ENCODE data around the gene CILP2.

CILP2 gene

DNA sequence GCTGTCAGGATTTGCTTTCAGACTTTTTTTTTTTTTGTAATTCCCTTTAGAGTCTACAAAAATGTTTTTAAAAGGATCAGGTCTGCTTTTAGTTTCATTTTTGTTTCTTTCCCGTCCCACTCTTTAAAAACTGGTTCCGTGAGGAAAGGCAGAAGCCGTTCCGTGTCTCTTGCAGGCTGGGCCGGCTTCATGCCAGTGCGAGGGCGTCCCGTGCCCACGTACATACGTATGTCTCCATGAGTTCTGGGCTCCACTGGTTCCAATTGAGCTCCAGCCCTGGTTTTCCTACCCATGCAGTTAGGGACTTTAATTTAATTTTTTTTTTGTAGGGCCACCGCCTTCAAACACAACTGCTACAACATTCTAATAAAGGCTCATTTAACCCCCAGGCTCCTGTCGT, 31.5 kb upstream of the CILP2 start:
- no peak for DNase-seq

DNA sequence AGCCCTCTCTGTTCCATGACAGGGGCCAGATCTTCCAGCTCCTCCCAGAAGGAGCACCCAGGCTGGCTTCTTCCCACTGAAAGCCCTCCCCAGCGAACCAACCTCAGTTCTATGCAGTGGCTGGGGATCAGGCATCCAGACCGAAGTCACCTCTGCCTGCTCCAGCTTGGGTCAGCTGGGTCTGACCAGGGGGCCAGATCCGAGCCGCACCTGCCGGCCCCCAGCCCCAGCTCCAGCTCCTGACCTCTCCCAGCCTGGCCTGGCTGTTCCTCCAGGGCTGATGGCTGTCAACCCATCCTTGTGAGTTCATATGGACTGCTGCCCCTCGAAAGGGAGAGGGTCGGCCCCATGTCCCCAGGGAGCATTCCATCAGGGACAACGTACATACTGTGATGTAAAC, 30.7 kb upstream of the CILP2 start:
- no peak for DNase-seq

DNA sequence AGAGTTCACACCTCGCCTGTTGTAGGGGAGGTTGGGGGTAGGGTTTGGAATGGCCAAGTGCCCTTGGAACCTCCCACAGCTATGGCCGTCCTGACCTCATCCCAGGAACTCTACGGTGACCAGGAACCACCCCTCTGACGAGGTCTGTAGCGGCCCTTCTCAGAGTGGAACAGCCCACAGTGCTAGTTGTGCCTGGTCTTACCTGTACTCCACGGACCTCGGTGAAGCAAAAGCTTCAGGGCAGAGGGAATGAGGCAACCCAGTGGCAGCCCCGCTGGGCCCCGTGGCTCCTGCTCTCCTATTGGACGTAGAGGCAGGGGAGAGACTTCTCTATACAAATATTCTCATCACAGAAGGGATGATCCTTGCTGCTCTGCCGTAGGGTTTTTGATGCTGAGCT, 29.8 kb upstream of the CILP2 start:
- DNase-seq: no peak

DNA sequence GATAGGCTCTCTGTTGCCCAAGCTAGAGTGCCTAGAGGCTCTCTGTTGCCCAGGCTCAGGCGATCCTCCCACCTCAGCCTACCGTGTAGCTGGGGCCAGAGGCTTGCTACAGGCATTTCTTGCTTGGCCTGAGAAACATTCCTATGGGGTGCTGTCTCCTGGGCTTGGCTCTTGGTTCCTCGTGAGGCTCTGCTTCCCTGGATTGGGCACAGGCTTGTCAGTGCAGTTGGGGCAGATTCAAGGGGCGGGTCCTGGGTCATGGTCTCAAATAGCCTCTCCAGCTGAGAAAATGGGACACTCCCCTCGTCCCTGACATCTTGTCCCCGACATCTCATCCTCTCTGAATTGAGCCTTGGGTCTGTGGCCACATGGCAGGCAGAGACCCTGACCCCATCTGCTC, 27.6 kb upstream of the CILP2 start:
- no peak for DNase-seq

DNA sequence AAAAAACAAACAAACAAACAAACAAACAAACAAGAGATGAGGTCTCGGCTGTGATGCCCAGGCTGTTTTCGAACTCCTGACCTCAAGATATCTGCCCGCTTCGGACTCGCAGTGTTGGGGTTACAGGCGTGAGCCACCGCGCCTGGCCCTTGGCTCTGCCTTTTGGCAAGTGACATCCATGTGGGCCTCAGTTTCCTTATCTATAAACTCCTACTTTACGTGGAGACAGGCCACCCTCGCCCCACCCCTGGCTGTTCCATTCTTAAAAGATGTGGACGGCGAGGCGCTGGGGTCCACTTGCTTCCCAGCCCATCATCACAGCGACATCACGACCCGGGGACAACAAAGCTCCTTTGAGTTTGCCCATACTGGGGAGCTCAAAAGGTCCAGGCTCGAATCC, 24.4 kb upstream of the CILP2 start:
- DNase-seq: no peak

DNA sequence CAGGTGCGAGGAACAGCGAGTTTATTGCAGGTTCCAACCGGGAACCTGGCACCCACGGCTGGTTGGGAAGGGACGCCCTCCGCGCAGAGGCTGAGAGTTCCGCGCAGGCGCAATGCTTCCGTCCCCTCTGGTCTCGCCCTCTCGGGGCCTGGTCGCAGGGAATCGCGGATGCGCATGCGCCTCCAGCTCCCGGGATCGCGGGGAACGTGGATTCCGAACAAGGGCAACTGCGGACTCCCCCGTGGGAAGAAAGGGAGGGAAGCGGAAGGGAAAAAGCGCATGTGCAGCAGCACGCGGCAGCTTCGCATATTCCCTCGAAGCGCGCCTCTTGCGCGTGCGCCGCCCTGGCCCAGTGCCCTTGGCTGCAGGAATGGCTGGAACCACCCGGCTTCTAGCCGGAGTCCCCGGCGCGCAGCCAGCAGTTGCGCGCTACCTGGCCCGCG, 23.8 kb upstream of the CILP2 start:
- no peak for DNase-seq

DNA sequence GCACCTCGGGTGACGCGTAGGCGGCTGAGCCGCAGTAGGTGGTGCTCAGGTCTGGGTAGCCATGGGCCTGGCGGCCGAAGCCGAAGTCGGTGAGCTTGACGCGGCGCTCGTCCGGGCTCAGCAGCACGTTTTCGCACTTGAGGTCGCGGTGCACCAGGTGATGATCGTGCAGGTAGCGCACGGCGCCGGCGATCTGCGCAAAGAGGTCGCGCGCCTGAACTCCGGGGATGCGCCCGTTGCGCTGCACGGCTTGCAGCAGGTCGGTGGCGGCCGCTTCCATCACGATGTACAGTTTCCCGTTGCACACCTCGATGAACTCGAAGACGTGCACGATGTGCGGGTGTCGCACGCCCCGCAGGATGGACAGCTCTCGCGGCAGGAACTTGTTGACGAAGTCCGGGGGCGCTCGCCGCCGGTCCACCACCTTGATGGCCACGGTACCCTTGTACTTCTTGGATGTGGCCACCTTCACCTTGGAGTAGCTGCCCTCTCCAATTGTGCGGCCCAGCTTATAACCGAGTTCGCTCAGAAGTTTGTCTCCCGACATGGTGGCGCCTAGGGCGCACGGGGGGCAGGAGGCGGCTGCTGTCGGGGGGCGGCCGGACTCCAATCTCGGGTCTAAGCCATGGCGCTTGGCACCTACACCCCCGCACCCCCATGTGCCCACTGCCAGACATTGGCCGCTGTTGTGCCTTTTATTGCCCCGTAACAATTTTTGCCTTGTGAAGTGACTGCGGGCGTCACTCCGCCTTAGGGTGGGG, 23.0 kb upstream of the CILP2 start, which contains the start of gene TSSK6:
TSSK6 (minus strand) TSS at position 668 of the 761 bp plus-strand sequence; CDS start at position 547, 121 bp downstream.
- no peak for DNase-seq

DNA sequence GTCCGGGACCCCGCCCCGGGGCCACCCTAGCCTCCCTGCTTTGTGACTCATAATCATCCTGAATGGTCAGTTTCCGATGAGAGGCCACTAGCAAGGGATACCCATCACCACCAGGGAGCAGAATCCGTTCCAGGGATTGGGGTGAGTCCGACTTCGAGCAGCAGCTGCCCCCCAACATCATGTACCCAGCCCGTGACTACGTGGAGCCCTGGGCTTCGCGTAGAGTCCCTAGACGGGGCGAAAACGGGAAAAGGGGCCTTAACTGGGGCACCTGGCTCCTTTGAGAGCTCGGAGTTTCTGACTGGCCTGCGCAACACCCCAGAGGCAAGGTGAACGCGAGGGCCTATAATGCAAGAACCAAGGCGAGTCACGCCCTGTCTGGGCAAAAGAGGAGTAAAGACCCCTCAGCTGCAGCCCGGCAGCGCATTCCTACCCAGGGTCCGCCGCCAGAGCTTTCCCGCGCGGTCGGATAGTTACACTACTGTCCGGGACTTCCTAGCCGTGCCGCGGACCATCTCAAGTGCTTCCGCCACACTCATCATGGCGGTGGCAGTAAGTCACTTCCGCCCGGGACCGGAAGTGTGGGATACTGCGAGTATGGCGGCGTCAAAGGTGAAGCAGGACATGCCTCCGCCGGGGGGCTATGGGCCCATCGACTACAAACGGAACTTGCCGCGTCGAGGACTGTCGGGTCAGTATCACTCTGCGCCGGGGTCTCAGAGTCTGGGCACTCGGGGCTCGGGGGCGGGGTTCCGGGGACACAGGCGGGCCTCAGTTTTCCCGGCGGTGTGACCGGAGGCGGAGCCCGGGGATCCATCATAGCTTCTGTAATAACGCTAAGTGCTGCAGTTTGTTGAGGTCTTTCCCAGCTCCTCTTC, 22.2 kb upstream of the CILP2 start, which contains the start of gene NDUFA13:
NDUFA13 (plus strand) TSS at position 584 of the 878 bp plus-strand sequence; CDS start at position 598, 14 bp downstream.
- DNase-seq: peak; percentile 84

DNA sequence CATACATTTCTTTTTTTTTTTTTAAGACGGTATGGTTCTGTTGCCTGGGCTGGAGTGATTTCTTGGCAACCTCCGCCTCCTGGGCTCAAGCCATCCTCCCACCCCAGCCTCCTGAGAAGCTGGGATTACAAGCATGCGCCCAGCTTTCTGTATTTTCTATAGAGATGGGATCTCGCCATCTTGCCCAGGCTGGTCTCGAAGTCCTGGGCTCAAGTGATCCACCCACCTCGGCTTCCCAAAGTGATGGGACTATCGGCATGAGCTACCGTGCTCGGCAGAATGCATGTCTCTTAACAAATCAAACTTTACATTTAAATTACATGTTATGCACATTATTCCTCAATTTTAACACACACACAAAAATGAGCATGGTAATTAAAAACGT, 20.8 kb upstream of the CILP2 start:
- DNase-seq: no peak

DNA sequence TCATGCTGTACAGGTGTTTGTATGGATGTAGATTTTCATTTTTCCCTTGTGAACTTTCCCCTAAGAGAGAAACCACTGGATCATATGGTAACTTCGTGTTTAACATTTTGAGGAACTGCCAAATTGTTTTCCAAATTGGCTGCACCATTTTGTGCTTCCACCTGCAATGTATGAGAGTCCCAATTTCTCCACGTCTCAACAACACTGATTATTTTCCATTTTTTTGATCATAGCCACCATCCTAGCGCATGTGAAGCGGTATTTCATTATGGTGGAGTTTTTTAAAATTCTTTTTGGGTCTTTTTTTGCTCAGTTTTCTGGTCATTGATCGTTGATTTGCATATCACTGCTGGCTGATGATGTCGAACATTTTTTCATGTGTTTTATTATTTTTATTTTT, 17.1 kb upstream of the CILP2 start:
- DNase-seq: no peak

DNA sequence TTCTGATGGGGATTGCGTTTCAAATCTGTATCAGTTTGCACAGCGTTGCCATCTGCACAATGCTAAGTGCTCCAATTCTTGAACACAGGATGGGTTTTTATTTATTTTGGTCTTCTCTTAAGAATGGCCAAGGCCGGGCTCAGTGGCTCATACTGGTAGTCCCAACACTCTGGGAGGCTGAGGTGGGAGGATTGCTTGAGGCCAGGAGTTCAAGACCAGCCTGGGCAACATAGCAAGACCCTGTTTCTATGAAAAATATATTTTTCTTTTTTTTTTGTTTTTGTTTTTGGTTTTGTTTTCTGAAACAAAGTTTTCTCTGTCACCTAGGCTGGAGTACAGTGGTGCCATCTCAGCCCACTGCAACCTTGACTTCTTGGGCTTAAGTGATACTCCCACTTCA, 14.9 kb upstream of the CILP2 start:
- DNase-seq: no peak

DNA sequence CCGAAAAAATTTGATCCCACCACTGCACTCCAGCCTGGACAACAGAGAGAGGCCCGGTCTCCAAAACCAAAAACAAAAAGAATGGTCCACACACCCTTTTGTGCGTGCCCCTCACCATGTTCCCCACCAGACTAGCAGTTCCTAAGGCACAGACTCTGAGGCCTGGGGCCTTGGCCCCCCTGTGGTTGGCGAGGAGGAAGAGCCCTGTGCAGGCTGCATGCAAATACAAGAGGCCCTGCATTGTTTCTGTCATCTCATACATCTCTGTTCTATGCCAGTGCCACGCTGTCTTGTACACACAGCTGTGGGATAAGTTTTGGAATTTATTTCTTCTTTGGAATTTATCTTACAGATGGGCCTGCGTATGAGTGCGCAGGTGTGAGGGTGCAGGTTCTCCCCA, 14.0 kb upstream of the CILP2 start:
- no peak for DNase-seq

DNA sequence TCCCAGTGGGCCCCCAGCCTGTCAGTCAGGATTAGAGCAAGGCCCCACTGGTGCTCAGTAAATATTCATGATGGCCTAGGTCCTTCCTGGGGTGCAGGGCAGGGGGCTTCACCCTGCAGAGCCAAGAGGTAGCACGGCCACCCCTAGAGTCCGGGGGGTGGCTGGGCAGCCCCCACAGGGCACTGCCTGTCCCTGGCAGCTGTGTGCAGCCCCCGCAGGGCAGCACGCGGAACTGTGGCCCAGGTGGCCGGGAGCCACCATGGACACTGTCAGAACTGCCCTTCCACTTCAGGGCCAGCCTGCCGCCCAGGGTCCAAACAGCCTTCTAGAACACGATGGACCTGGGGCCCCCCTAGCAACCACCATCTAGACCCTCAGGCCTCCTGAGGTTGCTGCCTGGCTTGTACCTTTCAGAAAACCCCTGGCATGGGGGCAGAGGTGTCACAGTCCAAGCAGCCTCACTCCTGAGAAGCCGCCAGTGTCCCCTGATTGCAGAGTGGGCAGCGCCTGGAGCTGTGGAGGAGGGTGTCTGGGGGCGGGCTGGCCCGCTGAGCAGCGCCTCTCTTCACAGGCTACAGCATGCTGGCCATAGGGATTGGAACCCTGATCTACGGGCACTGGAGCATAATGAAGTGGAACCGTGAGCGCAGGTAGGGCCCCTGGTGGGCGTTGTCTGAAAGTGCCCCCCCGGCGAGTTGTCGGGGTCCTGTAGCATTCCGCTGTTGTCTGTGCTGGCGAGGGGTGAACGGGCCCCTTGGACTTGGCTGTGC, 12.3 kb upstream of the CILP2 start:
- no peak for DNase-seq

DNA sequence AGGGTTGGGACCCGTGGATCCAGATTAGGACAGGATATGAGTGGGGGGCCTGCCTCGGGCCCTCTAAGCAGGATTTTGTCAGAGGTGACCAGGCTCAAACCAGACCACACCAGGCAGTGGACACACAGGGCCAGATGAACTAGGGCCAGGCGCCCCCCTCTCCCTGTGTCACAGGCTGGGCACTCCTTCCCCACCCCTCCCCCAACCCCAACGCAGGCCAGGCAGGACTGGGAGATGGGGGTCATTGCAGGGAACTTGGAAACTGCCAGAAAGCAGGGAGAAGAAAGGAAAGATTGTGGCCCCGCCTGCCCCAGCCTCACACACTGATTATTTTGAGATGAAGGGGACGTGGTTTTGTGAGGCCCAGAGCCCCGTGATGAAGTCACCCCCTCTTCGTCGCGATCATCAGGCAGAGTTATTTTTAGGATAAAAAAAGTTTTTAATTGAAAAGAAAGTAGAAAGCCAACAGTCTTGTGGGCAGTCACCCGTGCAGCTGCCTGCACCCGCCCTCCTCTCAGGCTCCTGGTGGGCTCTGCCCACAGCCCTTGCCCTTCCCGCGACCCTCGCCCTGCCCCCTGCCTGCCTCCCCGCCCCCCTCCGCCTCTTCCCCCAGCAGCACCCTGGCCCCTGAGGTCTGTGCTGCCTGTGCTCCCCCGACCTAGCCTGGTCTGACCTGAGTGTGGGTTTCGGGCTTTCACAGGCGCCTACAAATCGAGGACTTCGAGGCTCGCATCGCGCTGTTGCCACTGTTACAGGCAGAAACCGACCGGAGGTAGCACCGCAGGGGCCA, 11.3 kb upstream of the CILP2 start:
- DNase-seq: no peak

DNA sequence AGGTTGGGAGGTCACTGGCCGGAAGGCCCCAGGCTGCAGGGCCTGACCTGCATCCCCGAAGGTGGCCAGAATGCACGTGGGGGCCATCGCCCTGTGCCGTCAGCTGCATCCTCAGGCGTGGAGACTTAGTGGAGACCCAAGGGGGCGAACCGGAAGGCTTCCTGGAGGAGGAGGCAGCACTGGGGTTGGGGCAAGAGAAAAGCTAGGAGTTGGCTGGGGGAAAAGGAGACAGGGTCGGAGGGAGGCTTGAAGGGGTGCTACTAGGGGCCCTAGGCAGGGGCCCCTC, 10.8 kb upstream of the CILP2 start:
- DNase-seq: no peak

DNA sequence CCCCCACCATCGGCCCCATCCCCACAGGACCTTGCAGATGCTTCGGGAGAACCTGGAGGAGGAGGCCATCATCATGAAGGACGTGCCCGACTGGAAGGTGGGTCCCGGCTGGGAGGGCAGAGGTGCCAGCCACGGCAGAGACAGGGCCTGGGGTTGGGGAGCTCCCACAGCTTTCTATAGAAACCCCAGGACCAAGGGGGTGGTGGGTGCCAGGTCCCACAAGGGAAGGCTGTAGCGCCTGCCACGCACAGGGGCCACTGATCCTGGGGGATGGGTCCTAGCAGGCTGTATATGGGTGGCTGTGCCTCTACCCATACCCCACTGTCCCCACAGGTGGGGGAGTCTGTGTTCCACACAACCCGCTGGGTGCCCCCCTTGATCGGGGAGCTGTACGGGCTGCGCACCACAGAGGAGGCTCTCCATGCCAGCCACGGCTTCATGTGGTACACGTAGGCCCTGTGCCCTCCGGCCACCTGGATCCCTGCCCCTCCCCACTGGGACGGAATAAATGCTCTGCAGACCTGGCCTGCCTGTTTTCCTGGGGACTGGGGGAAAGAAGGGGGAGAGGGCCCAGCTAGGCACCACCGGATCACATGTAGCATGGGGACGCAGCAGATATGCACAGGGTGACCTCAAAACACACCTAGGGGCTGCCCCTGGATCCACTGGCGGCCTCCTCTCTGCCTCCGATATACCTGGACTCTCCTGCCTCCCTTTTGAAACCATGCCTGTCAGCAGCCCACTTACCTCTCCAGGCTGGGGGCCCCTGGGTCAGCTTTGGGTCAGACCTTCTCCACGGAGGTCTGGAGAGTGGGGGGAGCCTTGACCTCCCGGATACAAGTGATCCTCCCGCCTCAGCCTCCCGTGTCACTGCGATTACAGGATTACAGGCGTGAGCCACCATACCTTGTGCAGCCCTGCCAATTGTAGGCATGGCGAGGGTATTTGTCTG, 10.1 kb upstream of the CILP2 start:
- DNase-seq: no peak

DNA sequence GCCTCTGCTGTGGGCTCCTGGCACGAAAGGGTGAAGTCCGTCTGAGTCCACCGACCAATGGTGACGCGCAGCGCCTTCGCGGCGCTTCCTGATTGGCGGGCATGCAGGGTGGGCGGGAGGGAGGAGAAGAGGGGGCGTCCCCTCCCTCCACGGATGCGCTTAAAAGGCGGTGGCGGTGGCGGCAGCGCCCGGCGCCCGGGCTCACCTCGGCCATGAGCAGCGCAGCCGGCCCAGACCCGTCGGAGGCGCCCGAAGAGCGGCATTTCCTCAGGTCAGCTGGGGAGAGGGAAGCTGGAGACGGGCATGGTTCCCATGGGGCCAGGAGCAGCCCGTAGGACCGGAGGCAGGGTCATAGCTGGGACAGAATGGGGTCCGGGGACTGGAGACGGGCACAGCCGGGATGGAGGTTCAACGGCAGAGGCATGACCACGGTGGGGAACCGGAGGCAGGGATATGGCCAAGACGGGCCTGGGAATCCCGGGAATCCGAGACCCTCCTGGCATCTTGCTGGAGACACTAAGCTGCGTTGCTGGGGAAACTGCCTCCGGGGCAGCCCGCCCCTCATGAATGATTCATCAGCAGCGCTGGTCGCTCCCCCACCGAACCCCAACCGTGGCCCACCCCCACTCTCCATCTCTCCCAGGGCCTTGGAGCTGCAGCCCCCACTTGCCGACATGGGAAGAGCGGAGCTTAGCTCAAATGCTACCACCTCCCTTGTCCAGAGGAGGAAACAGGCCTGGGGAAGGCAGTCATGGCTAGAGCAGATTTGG, 9.2 kb upstream of the CILP2 start, which contains the start of gene YJEFN3:
YJEFN3 (plus strand) TSS at position 191 of the 770 bp plus-strand sequence; CDS start at position 213, 22 bp downstream.
- DNase-seq: peak; percentile 29

DNA sequence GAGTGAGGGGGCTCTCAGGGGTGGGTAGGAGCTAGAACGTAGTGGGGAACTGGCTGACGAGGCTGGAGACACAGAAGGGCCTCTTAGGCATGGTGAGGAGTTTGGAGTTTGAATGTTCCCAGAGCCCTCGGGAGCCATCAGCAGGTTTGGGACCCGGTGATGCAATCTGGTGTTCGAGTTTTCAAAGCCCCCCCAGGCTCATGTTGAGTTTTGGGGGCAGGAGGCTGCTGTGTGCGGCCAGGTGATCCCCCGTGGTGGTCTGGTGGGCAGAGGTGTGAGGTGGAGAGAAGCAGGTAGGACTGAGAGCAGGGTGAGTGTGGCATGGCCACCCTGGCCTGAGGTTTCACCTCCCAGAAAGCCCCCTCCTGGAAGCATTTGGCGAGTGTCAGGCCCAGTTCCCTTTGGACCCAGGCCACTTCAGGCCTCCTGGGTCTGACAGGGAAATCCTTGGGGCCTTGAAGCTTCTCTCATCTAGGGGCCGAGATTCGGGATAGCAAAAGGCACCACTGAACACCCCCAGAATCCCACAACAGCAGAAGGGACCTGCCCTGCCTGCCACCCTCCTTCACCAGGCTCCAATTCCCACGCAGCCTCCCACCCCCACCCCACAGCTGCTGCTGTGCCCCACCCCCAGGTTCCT, 8.2 kb upstream of the CILP2 start:
- DNase-seq: no peak

DNA sequence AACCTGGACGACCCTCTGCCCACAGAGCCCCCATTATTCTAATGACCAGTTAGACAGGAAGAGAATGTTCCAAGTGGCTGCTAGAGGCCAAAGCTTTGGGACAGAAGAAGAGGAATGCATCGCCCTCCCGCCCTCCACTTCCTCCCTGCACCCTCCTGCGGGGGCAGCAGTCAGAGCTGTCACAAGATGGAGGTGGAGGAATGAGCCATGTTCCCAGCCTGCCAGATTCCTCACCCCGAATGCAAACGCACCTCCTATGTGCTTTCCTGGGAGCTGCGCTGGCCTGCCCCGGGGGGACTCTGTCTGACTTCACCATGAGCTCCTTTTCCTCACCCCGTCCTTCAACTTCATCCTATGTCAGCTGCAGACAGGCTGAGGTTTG, 7.7 kb upstream of the CILP2 start:
- DNase-seq: no peak

DNA sequence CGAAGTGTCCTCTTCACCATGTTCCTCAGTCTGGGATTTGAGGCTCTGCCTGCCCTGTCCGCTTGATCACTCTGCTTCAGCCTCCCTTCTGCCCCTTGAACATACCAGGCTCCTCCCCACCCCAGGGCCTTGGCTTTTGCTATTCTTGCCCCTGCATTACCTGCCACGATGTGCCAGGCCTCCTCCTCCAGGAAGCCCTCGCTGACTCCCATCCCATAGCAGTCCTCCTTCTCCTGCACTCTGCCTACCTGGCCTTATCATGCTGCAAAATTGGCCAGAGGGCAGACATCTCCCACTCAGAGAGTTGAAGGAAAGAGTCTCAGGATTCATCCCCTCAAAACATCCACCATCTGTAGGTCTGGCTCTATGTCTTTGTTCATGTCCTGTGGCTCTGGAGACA, 7.2 kb upstream of the CILP2 start:
- DNase-seq: no peak

Measured in NCI-H2029 (cell line).